Measurements from ENCODE around the gene PCDH9. TPM values are rescaled to one million over a fixed set of nuclear protein-coding genes. Genes with fewer than 3 reads are reported as not detected.
"Not testable (repeated sequence)": the region's sequence is repeated elsewhere in the genome, so short reads cannot be mapped to it uniquely, and the experiment has no call there.

Gene PCDH9
- total RNA-seq, 6 experiments from 2014 or later = 1.6 to 3.9 (median 3.1) TPM

GRCh38 chr13:66623129-66623820, 606.9 kb downstream of the PCDH9 start:
- Histone ChIP-seq H3K9me3 (no peaks in the 10 kb centered on the region), H3K4me1 (no peaks in the 10 kb centered on the region), H3K4me3 (no peak overlapping the region), H3K27ac (no peak overlapping the region), H3K27me3 (no peaks in the 10 kb centered on the region), H3K36me3 (no peaks in the 10 kb centered on the region)
- no peak for ATAC-seq
- 88% methylated on average over 8 of the region's 10 CpGs for WGBS (ENCODE audit: insufficient coverage, low coverage, low lambda C conversion rate, missing lambda C conversion rate)
- intact Hi-C loops (cut with DNase I) = no loop called here
- no peak for DNase-seq
- TF ChIP-seq CTCF (IDR thresholded peaks at IDR 0.05) (no peak), POLR2A (IDR thresholded peaks at IDR 0.05) (no peak)

- H3K36me3 ChIP-seq; H3K4me1 ChIP-seq; H3K27me3 ChIP-seq; DNase-seq; intact Hi-C loops (cut with DNase I); H3K4me3 ChIP-seq; H3K9me3 ChIP-seq; H3K27ac ChIP-seq; ATAC-seq: not testable (repeated sequence)
- no CpG with 5 or more reads among the region's 31 CpGs for WGBS (ENCODE audit: insufficient coverage, low coverage, low lambda C conversion rate, missing lambda C conversion rate)
These were observed 608.2 kb downstream of the PCDH9 start for GRCh38 chr13:66621906-66622447.

- TF ChIP-seq POLR2A (IDR thresholded peaks at IDR 0.05) = no peak
- TF ChIP-seq CTCF (IDR thresholded peaks at IDR 0.05) = peak; percentile 24 to 39 (median 31)
- intact Hi-C loops (cut with DNase I) = no loop called here
- WGBS (ENCODE audit: insufficient coverage, low coverage, low lambda C conversion rate, missing lambda C conversion rate) = 24% methylated on average over 1 of the region's 1 CpG
- H3K4me3 ChIP-seq = no peak overlapping the region
- no peaks in the 10 kb centered on the region for H3K36me3 ChIP-seq
- no peak overlapping the region for H3K27ac ChIP-seq
- ATAC-seq (peak in 2 of 4 donors; percentile 40 to 61), DNase-seq (no peak)
- H3K27me3 ChIP-seq = no peaks in the 10 kb centered on the region
- H3K9me3 ChIP-seq = no peaks in the 10 kb centered on the region
- H3K4me1 ChIP-seq = no peaks in the 10 kb centered on the region
These were observed 611.4 kb downstream of the PCDH9 start for GRCh38 chr13:66618702-66619101.

- intact Hi-C loops (cut with DNase I) = no loop called here
- TF ChIP-seq CTCF (IDR thresholded peaks at IDR 0.05) = no peak
- no peak for TF ChIP-seq POLR2A (IDR thresholded peaks at IDR 0.05)
- H3K4me3 ChIP-seq = no peak overlapping the region
- no peaks in the 10 kb centered on the region for H3K36me3 ChIP-seq
- DNase-seq = no peak
- H3K27me3 ChIP-seq = no peaks in the 10 kb centered on the region
- no peaks in the 10 kb centered on the region for H3K4me1 ChIP-seq
- H3K27ac ChIP-seq = no peak overlapping the region
- ATAC-seq = no peak
- WGBS (ENCODE audit: insufficient coverage, low coverage, low lambda C conversion rate, missing lambda C conversion rate) = 87% methylated on average over 7 of the region's 7 CpGs
- H3K9me3 ChIP-seq = no peaks in the 10 kb centered on the region
These were observed 612.4 kb downstream of the PCDH9 start for GRCh38 chr13:66617786-66618185.

GRCh38 chr13:66612983-66613382, 617.2 kb downstream of the PCDH9 start:
- intact Hi-C loops (cut with DNase I) = no loop called here
- ATAC-seq (no peak), DNase-seq (no peak)
- Histone ChIP-seq H3K9me3 (no peaks in the 10 kb centered on the region), H3K4me1 (no peaks in the 10 kb centered on the region), H3K36me3 (no peaks in the 10 kb centered on the region), H3K27ac (no peak overlapping the region), H3K27me3 (no peaks in the 10 kb centered on the region), H3K4me3 (no peak overlapping the region)
- no peak for TF ChIP-seq POLR2A (IDR thresholded peaks at IDR 0.05)
- TF ChIP-seq CTCF (IDR thresholded peaks at IDR 0.05) = no peak
- WGBS (ENCODE audit: insufficient coverage, low coverage, low lambda C conversion rate, missing lambda C conversion rate) = 97% methylated on average over 4 of the region's 6 CpGs

Data from right lobe of liver (tissue), 6 donors.